HEK293 (cell line): ENCODE data around the gene BAZ2B.

ENCODE experiments used
- CTCF ChIA-PET: fragments of 350-600 bp; formaldehyde crosslinking; extraction: SDS; loops from one replicate; lab custom pipeline; 2021; ENCODE audit warnings: antibody characterized with exemption; lab: Yijun Ruan, JAX
- POLR2A ChIA-PET: fragments of 300-600 bp; formaldehyde crosslinking; extraction: SDS; loops from one replicate; lab custom pipeline; 2020; ENCODE audit warnings: antibody characterized with exemption, inconsistent platforms; lab: Yijun Ruan, JAX
- H3K27ac ChIP-seq: fragments of 200-500 bp; sonication (Bioruptor generic); 2 replicates; pipeline ENCODE4 v1.5.1; 2014; ENCODE audit warnings: low read depth, low read length, control low read depth, inconsistent platforms; ENCODE audit errors: extremely low read depth
- H3K36me3 ChIP-seq, 2 experiments: fragments of 200-500 bp in 1 of 2; sonication (Bioruptor generic) in 1 of 2; 1 replicate in 1 of 2; 2 replicates in 1 of 2; pipeline ENCODE4 v1.5.1; 2014 to 2017; ENCODE audit warnings: inconsistent platforms in 2 of 2, low read length in 2 of 2; ENCODE audit not compliant: control insufficient read depth in 2 of 2, insufficient read depth in 1 of 2
- H3K4me1 ChIP-seq: fragments of 200-500 bp; sonication (Bioruptor generic); 2 replicates; pipeline ENCODE4 v1.5.1; 2014; ENCODE audit warnings: mild to moderate bottlenecking, low read length, inconsistent platforms; ENCODE audit not compliant: control insufficient read depth, insufficient read depth
- H3K4me3 ChIP-seq: 2 replicates; pipeline ENCODE4 v1.5.1; 2011; ENCODE audit warnings: low read depth, mild to moderate bottlenecking, control low read depth, low read length, moderate library complexity
- H3K9me3 ChIP-seq: fragments of 200-500 bp; sonication (Bioruptor generic); 2 replicates; pipeline ENCODE4 v1.5.1; 2014; ENCODE audit warnings: low read depth, low read length, inconsistent platforms; ENCODE audit not compliant: control insufficient read depth, insufficient read depth
- BCL11B ChIP-seq: fragments of 450-650 bp; formaldehyde crosslinking; IDR thresholded peaks from 2 replicates; pipeline ENCODE4 v1.5.1; 2016; ENCODE audit warnings: low read depth, missing biosample characterization, missing genetic modification characterization
- GLI4 ChIP-seq: fragments of 450-650 bp; formaldehyde crosslinking; IDR thresholded peaks from 2 replicates; pipeline ENCODE4 v1.5.1; 2016; ENCODE audit warnings: missing biosample characterization, missing genetic modification characterization
- KLF7 ChIP-seq: fragments of 450-650 bp; formaldehyde crosslinking; IDR thresholded peaks from 2 replicates; pipeline ENCODE4 v1.5.1; 2016; ENCODE audit warnings: missing biosample characterization, missing genetic modification characterization, borderline replicate concordance
- MYNN ChIP-seq: fragments of 450-650 bp; formaldehyde crosslinking; IDR thresholded peaks from 2 replicates; pipeline ENCODE4 v1.5.1; 2016; ENCODE audit warnings: missing biosample characterization, missing genetic modification characterization, borderline replicate concordance
- RBAK ChIP-seq: fragments of 450-650 bp; formaldehyde crosslinking; IDR thresholded peaks from 2 replicates; pipeline ENCODE4 v1.5.1; 2016; ENCODE audit warnings: missing biosample characterization, missing genetic modification characterization
- ZBTB1 ChIP-seq: fragments of 450-650 bp; formaldehyde crosslinking; IDR thresholded peaks from 2 replicates; pipeline ENCODE4 v1.5.1; 2016; ENCODE audit warnings: missing biosample characterization, missing genetic modification characterization
- ZBTB48 ChIP-seq: fragments of 450-650 bp; formaldehyde crosslinking; IDR thresholded peaks from 2 replicates; pipeline ENCODE4 v1.5.1; 2016; ENCODE audit warnings: missing biosample characterization, missing genetic modification characterization
- ZNF140 ChIP-seq: fragments of 450-650 bp; formaldehyde crosslinking; IDR thresholded peaks from 2 replicates; pipeline ENCODE4 v1.5.1; 2016; ENCODE audit warnings: missing biosample characterization, missing genetic modification characterization
- ZNF174 ChIP-seq: fragments of 450-650 bp; formaldehyde crosslinking; IDR thresholded peaks from 2 replicates; pipeline ENCODE4 v1.5.0; 2017; ENCODE audit warnings: missing biosample characterization, mild to moderate bottlenecking, missing genetic modification characterization
- ZNF2 ChIP-seq: fragments of 450-650 bp; formaldehyde crosslinking; IDR thresholded peaks from 2 replicates; pipeline ENCODE4 v1.5.1; 2016; ENCODE audit warnings: missing biosample characterization, missing genetic modification characterization
- ZNF335 ChIP-seq: fragments of 450-650 bp; formaldehyde crosslinking; conservative IDR thresholded peaks from 2 replicates; pipeline ENCODE4 v1.5.1; 2016; ENCODE audit warnings: missing biosample characterization, missing genetic modification characterization
- ZNF37A ChIP-seq: fragments of 450-650 bp; IDR thresholded peaks from 2 replicates; pipeline ENCODE4 v1.5.1; 2018; ENCODE audit warnings: missing biosample characterization, missing genetic modification characterization
- ZNF394 ChIP-seq: fragments of 450-650 bp; formaldehyde crosslinking; IDR thresholded peaks from 2 replicates; pipeline ENCODE4 v1.5.1; 2016; ENCODE audit warnings: missing biosample characterization, missing genetic modification characterization, mild to moderate bottlenecking, moderate library complexity, borderline replicate concordance
- ZNF423 ChIP-seq: fragments of 450-650 bp; formaldehyde crosslinking; IDR thresholded peaks from 2 replicates; pipeline ENCODE4 v1.5.1; 2016; ENCODE audit warnings: missing biosample characterization, missing genetic modification characterization
- ZNF521 ChIP-seq: fragments of 450-650 bp; formaldehyde crosslinking; IDR thresholded peaks from 2 replicates; pipeline ENCODE4 v1.5.1; 2017; ENCODE audit warnings: missing biosample characterization, mild to moderate bottlenecking, missing genetic modification characterization
- ZNF629 ChIP-seq: fragments of 450-650 bp; formaldehyde crosslinking; IDR thresholded peaks from 2 replicates; pipeline ENCODE4 v1.5.1; 2017; ENCODE audit warnings: missing biosample characterization, missing genetic modification characterization
- ZNF658 ChIP-seq: fragments of 450-650 bp; formaldehyde crosslinking; IDR thresholded peaks from 2 replicates; pipeline ENCODE4; 2016; ENCODE audit warnings: missing biosample characterization, missing genetic modification characterization
- ZNF843 ChIP-seq: fragments of 450-650 bp; formaldehyde crosslinking; IDR thresholded peaks from 2 replicates; pipeline ENCODE4 v1.5.1; 2016; ENCODE audit warnings: missing biosample characterization, missing genetic modification characterization
- ZSCAN16 ChIP-seq: fragments of 450-650 bp; formaldehyde crosslinking; IDR thresholded peaks from 2 replicates; pipeline ENCODE4 v1.5.1; 2016; ENCODE audit warnings: missing biosample characterization, missing genetic modification characterization
- TF ChIP-seq, protein P1 (sequence below): fragments of 450-650 bp; formaldehyde crosslinking; IDR thresholded peaks from 2 replicates; pipeline ENCODE4 v1.5.1; 2017; ENCODE audit warnings: missing biosample characterization, missing genetic modification characterization
- TF ChIP-seq, protein P2 (sequence below): fragments of 450-650 bp; formaldehyde crosslinking; IDR thresholded peaks from 2 replicates; pipeline ENCODE4 v1.5.1; 2016; ENCODE audit warnings: missing biosample characterization, missing genetic modification characterization
- TF ChIP-seq, protein P3 (sequence below): fragments of 450-650 bp; formaldehyde crosslinking; IDR thresholded peaks from 2 replicates; pipeline ENCODE4 v1.5.1; 2017; ENCODE audit warnings: missing biosample characterization, mild to moderate bottlenecking, missing genetic modification characterization, moderate library complexity
- TF ChIP-seq, protein P4 (sequence below): fragments of 450-650 bp; formaldehyde crosslinking; IDR thresholded peaks from 2 replicates; pipeline ENCODE4 v1.5.1; 2017; ENCODE audit warnings: missing biosample characterization, missing genetic modification characterization
- TF ChIP-seq, protein P5 (sequence below): fragments of 450-650 bp; formaldehyde crosslinking; IDR thresholded peaks from 2 replicates; pipeline ENCODE4 v1.5.1; 2016; ENCODE audit warnings: missing biosample characterization, missing genetic modification characterization
- TF ChIP-seq, protein P6 (sequence below): fragments of 450-650 bp; formaldehyde crosslinking; IDR thresholded peaks from 2 replicates; pipeline ENCODE4 v1.5.1; 2017; ENCODE audit warnings: missing biosample characterization, missing genetic modification characterization

Gene BAZ2B

DNA sequence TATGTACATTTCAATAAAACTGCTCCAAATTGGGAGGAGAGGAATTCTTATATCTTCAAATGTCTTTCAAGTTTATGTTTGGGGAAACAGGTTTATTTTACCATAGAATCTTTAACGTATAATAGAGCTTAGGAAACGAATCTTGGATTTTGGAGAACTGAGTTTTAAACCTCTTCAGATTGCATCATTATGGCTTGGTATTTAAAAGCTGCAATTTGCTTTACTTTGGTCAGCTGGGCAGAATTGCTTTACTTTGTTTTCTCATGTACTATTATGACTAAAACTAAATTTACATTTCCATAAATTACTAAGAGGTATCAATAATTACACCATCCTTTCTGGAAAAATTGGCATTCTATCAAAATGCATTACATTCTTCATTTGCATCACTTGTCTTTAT is 54.6 kb downstream of the BAZ2B start (continued):
- TF ChIP-seq KLF7 (tag by site-specific recombination) (no peak), ZBTB48 (tag by site-specific recombination) (no peak), ZNF2 (tag by site-specific recombination) (no peak), ZNF658 (tag by site-specific recombination) (no peak)

DNA sequence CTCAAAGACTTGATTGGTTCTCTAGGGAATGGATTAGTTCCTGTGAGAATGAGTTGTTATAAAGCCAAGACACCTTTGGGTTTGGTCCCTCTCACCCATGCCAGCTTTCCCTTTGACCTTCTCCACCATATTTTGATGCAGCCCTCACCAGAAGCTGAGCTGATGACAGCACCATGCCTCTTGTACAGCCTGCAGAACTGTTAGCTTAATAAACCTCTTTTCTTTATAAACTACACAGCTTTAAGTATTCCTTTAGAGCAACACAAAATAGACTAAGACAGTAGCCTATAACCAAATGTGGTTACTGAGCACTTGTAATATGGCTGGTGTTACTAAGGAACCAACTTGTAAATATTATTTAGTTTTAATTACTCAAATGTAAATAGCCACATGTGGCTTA is 55.1 kb downstream of the BAZ2B start:
- ChIA-PET CTCF (interaction anchor here (0.7 kb wide), 1 partner anchor 24 kb away, joined by 3 read pairs; no protein-coding TSS in a partner anchor), POLR2A (no interaction called here)
- no peak overlapping the region for H3K4me3 ChIP-seq
- TF ChIP-seq ZNF140 (no peak), ZBTB1 (tag by site-specific recombination) (no peak), MYNN (tag by site-specific recombination) (no peak), ZNF629 (tag by site-specific recombination) (no peak), ZNF423 (tag by site-specific recombination) (no peak), ZSCAN16 (no peak), ZNF394 (no peak)
- TF ChIP-seq, protein P1, sequence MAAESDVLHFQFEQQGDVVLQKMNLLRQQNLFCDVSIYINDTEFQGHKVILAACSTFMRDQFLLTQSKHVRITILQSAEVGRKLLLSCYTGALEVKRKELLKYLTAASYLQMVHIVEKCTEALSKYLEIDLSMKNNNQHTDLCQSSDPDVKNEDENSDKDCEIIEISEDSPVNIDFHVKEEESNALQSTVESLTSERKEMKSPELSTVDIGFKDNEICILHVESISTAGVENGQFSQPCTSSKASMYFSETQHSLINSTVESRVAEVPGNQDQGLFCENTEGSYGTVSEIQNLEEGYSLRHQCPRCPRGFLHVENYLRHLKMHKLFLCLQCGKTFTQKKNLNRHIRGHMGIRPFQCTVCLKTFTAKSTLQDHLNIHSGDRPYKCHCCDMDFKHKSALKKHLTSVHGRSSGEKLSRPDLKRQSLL: no peak
- TF ChIP-seq, protein P2, sequence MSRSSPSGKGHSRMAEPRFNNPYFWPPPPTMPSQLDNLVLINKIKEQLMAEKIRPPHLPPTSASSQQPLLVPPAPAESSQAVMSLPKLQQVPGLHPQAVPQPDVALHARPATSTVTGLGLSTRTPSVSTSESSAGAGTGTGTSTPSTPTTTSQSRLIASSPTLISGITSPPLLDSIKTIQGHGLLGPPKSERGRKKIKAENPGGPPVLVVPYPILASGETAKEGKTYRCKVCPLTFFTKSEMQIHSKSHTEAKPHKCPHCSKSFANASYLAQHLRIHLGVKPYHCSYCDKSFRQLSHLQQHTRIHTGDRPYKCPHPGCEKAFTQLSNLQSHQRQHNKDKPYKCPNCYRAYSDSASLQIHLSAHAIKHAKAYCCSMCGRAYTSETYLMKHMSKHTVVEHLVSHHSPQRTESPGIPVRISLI (tag by site-specific recombination): no peak
- TF ChIP-seq, protein P3, sequence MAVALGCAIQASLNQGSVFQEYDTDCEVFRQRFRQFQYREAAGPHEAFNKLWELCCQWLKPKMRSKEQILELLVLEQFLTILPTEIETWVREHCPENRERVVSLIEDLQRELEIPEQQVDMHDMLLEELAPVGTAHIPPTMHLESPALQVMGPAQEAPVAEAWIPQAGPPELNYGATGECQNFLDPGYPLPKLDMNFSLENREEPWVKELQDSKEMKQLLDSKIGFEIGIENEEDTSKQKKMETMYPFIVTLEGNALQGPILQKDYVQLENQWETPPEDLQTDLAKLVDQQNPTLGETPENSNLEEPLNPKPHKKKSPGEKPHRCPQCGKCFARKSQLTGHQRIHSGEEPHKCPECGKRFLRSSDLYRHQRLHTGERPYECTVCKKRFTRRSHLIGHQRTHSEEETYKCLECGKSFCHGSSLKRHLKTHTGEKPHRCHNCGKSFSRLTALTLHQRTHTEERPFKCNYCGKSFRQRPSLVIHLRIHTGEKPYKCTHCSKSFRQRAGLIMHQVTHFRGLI: no peak
- TF ChIP-seq, protein P4, sequence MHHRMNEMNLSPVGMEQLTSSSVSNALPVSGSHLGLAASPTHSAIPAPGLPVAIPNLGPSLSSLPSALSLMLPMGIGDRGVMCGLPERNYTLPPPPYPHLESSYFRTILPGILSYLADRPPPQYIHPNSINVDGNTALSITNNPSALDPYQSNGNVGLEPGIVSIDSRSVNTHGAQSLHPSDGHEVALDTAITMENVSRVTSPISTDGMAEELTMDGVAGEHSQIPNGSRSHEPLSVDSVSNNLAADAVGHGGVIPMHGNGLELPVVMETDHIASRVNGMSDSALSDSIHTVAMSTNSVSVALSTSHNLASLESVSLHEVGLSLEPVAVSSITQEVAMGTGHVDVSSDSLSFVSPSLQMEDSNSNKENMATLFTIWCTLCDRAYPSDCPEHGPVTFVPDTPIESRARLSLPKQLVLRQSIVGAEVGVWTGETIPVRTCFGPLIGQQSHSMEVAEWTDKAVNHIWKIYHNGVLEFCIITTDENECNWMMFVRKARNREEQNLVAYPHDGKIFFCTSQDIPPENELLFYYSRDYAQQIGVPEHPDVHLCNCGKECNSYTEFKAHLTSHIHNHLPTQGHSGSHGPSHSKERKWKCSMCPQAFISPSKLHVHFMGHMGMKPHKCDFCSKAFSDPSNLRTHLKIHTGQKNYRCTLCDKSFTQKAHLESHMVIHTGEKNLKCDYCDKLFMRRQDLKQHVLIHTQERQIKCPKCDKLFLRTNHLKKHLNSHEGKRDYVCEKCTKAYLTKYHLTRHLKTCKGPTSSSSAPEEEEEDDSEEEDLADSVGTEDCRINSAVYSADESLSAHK (tag by site-specific recombination): no peak
- no peaks in the 10 kb centered on the region for H3K4me1 ChIP-seq
- H3K27ac ChIP-seq: no peak overlapping the region
- no peaks in the 10 kb centered on the region; a peak in 1 of 3 replicates for H3K36me3 ChIP-seq
- no peaks in the 10 kb centered on the region for H3K9me3 ChIP-seq

DNA sequence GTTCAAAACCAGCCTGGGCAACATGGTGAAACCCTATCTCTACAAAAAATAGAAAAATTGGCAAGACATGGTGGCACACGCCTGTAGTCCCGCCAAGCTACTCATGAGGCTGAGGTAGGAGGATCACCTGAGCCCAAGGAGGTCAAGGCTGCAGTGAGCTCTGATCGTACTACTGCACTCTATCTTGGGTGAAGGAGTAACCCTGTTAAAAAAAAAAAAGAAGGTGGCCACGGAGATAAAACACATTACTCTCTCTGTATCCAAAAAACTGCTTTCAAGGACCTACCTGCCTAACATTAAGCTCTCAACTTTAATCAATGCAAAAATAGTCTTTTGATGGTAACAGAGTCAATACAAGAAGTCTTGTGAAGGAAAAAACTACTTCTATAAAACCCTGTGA is 57.3 kb downstream of the BAZ2B start:
- ChIA-PET POLR2A (no interaction called here), CTCF (interaction anchor here (0.6 to 0.7 kb wide), 2 partner anchors 117 to 249 kb away, joined by 4 to 6 read pairs; no protein-coding TSS in a partner anchor)
- Histone ChIP-seq H3K9me3 (no peaks in the 10 kb centered on the region), H3K36me3 (no peaks in the 10 kb centered on the region), H3K4me1 (no peaks in the 10 kb centered on the region), H3K4me3 (no peak overlapping the region), H3K27ac (no peak overlapping the region)
- TF ChIP-seq BCL11B (tag by site-specific recombination) (no peak), ZNF37A (tag by site-specific recombination) (no peak), ZNF335 (tag by site-specific recombination) (no peak), GLI4 (no peak), RBAK (tag by site-specific recombination) (no peak), ZNF843 (tag by site-specific recombination) (no peak), ZNF174 (no peak), ZNF521 (tag by site-specific recombination) (no peak)
- TF ChIP-seq, protein P5, sequence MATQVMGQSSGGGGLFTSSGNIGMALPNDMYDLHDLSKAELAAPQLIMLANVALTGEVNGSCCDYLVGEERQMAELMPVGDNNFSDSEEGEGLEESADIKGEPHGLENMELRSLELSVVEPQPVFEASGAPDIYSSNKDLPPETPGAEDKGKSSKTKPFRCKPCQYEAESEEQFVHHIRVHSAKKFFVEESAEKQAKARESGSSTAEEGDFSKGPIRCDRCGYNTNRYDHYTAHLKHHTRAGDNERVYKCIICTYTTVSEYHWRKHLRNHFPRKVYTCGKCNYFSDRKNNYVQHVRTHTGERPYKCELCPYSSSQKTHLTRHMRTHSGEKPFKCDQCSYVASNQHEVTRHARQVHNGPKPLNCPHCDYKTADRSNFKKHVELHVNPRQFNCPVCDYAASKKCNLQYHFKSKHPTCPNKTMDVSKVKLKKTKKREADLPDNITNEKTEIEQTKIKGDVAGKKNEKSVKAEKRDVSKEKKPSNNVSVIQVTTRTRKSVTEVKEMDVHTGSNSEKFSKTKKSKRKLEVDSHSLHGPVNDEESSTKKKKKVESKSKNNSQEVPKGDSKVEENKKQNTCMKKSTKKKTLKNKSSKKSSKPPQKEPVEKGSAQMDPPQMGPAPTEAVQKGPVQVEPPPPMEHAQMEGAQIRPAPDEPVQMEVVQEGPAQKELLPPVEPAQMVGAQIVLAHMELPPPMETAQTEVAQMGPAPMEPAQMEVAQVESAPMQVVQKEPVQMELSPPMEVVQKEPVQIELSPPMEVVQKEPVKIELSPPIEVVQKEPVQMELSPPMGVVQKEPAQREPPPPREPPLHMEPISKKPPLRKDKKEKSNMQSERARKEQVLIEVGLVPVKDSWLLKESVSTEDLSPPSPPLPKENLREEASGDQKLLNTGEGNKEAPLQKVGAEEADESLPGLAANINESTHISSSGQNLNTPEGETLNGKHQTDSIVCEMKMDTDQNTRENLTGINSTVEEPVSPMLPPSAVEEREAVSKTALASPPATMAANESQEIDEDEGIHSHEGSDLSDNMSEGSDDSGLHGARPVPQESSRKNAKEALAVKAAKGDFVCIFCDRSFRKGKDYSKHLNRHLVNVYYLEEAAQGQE: no peak
- TF ChIP-seq, protein P6, sequence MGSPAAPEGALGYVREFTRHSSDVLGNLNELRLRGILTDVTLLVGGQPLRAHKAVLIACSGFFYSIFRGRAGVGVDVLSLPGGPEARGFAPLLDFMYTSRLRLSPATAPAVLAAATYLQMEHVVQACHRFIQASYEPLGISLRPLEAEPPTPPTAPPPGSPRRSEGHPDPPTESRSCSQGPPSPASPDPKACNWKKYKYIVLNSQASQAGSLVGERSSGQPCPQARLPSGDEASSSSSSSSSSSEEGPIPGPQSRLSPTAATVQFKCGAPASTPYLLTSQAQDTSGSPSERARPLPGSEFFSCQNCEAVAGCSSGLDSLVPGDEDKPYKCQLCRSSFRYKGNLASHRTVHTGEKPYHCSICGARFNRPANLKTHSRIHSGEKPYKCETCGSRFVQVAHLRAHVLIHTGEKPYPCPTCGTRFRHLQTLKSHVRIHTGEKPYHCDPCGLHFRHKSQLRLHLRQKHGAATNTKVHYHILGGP: no peak
